Mucosa of descending colon (tissue), 3 donors: ENCODE data around the gene TINAGL1. TPM values are rescaled to one million over a fixed set of nuclear protein-coding genes. Genes with fewer than 3 reads are reported as not detected.

Experiments
- ATAC-seq: fragments of 200-7000 bp; cut with Tn5 transposase; one replicate; pipeline ENCODE4 v1.9.1; 2020; ENCODE audit warnings: mild to moderate bottlenecking, moderate library complexity
- DNase-seq, 3 donors: peaks; one replicate each; pipeline ENCODE4 v3.0.0-alpha.2; 2020
- H3K36me3 ChIP-seq: fragments of 200-600 bp; one replicate; pipeline ENCODE4 v1.8.0; 2021; ENCODE audit warnings: low read depth, mild to moderate bottlenecking
- H3K4me1 ChIP-seq: fragments of 200-600 bp; one replicate; pipeline ENCODE4 v1.8.0; 2021; ENCODE audit warnings: low read depth, mild to moderate bottlenecking
- H3K4me3 ChIP-seq: fragments of 200-600 bp; one replicate; pipeline ENCODE4 v1.8.0; 2021; ENCODE audit warnings: mild to moderate bottlenecking
- H3K9me3 ChIP-seq: fragments of 200-600 bp; one replicate; pipeline ENCODE4 v1.8.0; 2021; ENCODE audit warnings: mild to moderate bottlenecking
- CTCF ChIP-seq: fragments of 200-600 bp; IDR thresholded peaks from one replicate; pipeline ENCODE4 v1.8.0; 2022; ENCODE audit warnings: antibody characterized with exemption, mild to moderate bottlenecking
- intact Hi-C, 2 donors: fragments of 100-400 bp; cut with DNase I in 1 of 2; cut with micrococcal nuclease in 1 of 2; formaldehyde crosslinking; loops; one replicate each; pipeline versions ENCODE4 v1.11.0 to v1.11.1; 2022; cut with DNase I, micrococcal nuclease
- total RNA-seq, 3 donors: library from RNA; stranded (reverse); fragmentation: NEBNext Ultra II Directional in 2 of 3; extraction: Animal tissue kit (Norgen Biotek cat#: 25700) in 2 of 3; gene quantifications; one replicate each; pipeline versions ENCODE4 v1.2.1 to v1.2.4, GENCODE V29; 2021 to 2023
- donor health status: DM: no; HTN: no; CAD: no; lungs with moderate emphysema.
- donor health status: DM: no; HTN: no; CAD: no.
- donor health status: DM: no; HTN: yes; CAD: no.

TINAGL1 gene
- total RNA-seq, 3 donors from 2014 or later, result 104 to 169 (median 148) TPM

GRCh38 chr1:31615414-31615813, 39.1 kb downstream of the TINAGL1 start:
- no peak for DNase-seq
- intact Hi-C loops, result no loop called here
- TF ChIP-seq CTCF, result no peak
- Histone ChIP-seq H3K4me1 (peaks cover 6% of the 10 kb centered on the region), H3K36me3 (no peaks in the 10 kb centered on the region), H3K9me3 (no peaks in the 10 kb centered on the region), H3K4me3 (no peak overlapping the region)
- ATAC-seq, result no peak

GRCh38 chr1:31615939-31616338, 39.6 kb downstream of the TINAGL1 start:
- no peak for TF ChIP-seq CTCF
- ATAC-seq (no peak), DNase-seq (no peak)
- peaks cover 6% of the 10 kb centered on the region for H3K4me1 ChIP-seq
- H3K36me3 ChIP-seq, result no peaks in the 10 kb centered on the region
- H3K9me3 ChIP-seq, result no peaks in the 10 kb centered on the region
- intact Hi-C loops, result no loop called here
- H3K4me3 ChIP-seq, result no peak overlapping the region

- DNase-seq (no peak), ATAC-seq (peak; percentile 8)
- Histone ChIP-seq H3K36me3 (no peaks in the 10 kb centered on the region), H3K9me3 (no peaks in the 10 kb centered on the region), H3K4me1 (peaks cover 6% of the 10 kb centered on the region), H3K4me3 (no peak within 1 kb of the TSS)
- intact Hi-C loops, result no loop called here
- TF ChIP-seq CTCF, result no peak
Measured at GRCh38 chr1:31617218-31617915, 41.1 kb downstream of the TINAGL1 start, which contains the start of gene HCRTR1. Gene HCRTR1, plus strand, starts transcription at chr1:31617689. Its CDS starts 1,504 bp downstream, at chr1:31619193.

DNA sequence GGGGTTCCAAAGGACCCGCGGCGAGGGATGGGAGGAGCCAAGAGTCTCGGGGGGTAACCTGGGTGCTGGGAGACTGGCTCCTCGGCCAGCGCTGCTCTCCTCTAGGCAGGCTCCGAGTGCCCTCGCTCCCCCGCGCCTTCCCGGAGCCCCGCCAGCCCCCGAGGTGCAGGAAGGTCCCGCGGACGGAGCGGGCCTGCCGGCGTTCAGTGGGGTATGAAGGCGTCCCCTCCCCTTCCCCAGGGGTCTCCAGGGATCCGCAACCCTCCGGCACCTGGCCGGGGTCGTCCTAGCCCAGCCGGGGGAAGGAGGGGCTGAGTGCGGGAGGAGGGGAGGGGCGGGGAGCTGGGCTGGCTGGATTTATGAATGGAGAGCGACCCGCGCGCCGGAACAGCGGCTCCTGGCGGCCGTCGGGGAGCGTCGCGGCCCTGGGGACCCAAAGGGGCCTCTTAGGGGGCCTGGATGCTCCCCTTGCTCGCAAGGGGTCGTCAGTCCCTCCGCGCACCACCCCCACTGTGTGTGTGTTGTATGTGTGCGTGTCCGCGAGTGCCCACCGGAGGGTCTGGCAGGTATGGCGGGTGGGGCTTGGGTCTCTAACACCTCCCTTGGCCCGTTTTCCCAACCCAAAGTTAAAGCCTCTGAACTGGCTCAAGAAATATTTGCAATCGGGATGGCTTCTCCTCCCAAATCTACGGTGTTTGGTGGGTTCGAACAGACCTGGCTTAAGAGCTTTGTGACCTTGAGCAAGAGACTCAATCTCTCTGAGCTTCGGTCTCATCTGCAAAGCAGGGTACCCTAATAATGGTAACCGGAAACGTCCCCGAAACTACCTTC, 41.8 kb downstream of the TINAGL1 start:
- intact Hi-C loops, result no loop called here
- no peaks in the 10 kb centered on the region for H3K36me3 ChIP-seq
- no peak overlapping the region for H3K4me3 ChIP-seq
- ATAC-seq (peak; percentile 72), DNase-seq (peak in 2 of 3 donors; percentile 54 to 64)
- H3K9me3 ChIP-seq, result no peaks in the 10 kb centered on the region
- H3K4me1 ChIP-seq, result peaks cover 6% of the 10 kb centered on the region
- TF ChIP-seq CTCF, result peak; percentile 77

- ATAC-seq (peak; percentile 55), DNase-seq (no peak)
- peaks cover 6% of the 10 kb centered on the region for H3K4me1 ChIP-seq
- H3K36me3 ChIP-seq, result no peaks in the 10 kb centered on the region
- no peaks in the 10 kb centered on the region for H3K9me3 ChIP-seq
- intact Hi-C loops, result no loop called here
- no peak overlapping the region for H3K4me3 ChIP-seq
- no peak for TF ChIP-seq CTCF
Measured at GRCh38 chr1:31618916-31619846, 42.9 kb downstream of the TINAGL1 start.
